ENCODE results near the gene CTDSPL. TPM values are rescaled to one million over a fixed set of nuclear protein-coding genes. Genes with fewer than 3 reads are reported as not detected.

The CTDSPL gene
- total RNA-seq, 1 experiment from 2014 or later = 14.0 TPM

GRCh38 chr3:37946531-37946889 lies 84.8 kb downstream of the CTDSPL start:
- ChIA-PET CTCF (no interaction called here), POLR2A (ENCODE audit: low non-redundant PET) (no interaction called here)
- Histone ChIP-seq H3K9me3 (ENCODE audit: low read depth, low read length, poor library complexity, severe bottlenecking) (no peaks in the 10 kb centered on the region), H3K4me1 (ENCODE audit: insufficient read depth, low read length, poor library complexity, severe bottlenecking) (peaks cover 45% of the 10 kb centered on the region), H3K27ac (ENCODE audit: low read depth, low read length, poor library complexity, severe bottlenecking) (peak overlapping the region; percentile 54), H3K27me3 (replicated peaks; ENCODE audit: insufficient read depth, low read depth, low read length, poor library complexity) (no peaks in the 10 kb centered on the region), H3K4me3 (ENCODE audit: low read depth, low read length, poor library complexity, severe bottlenecking) (no peak overlapping the region), H3K36me3 (ENCODE audit: insufficient read depth, low read length, poor library complexity, severe bottlenecking) (no peaks in the 10 kb centered on the region)
- TF ChIP-seq, protein P1, sequence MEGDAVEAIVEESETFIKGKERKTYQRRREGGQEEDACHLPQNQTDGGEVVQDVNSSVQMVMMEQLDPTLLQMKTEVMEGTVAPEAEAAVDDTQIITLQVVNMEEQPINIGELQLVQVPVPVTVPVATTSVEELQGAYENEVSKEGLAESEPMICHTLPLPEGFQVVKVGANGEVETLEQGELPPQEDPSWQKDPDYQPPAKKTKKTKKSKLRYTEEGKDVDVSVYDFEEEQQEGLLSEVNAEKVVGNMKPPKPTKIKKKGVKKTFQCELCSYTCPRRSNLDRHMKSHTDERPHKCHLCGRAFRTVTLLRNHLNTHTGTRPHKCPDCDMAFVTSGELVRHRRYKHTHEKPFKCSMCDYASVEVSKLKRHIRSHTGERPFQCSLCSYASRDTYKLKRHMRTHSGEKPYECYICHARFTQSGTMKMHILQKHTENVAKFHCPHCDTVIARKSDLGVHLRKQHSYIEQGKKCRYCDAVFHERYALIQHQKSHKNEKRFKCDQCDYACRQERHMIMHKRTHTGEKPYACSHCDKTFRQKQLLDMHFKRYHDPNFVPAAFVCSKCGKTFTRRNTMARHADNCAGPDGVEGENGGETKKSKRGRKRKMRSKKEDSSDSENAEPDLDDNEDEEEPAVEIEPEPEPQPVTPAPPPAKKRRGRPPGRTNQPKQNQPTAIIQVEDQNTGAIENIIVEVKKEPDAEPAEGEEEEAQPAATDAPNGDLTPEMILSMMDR (conservative IDR thresholded peaks at IDR 0.05; ENCODE audit: low read depth, low read length) = no peak
- no peak for TF ChIP-seq EZH2 (IDR thresholded peaks at IDR 0.05; ENCODE audit: borderline replicate concordance, low read depth, low read length, poor library complexity, severe bottlenecking)
- no peak for DNase-seq (ENCODE audit: low spot score)
- intact Hi-C loops (cut with micrococcal nuclease; ENCODE audit: unreplicated experiment) = no loop called here
- no TSS peak for BruUV-seq (replicated peaks)

DNA sequence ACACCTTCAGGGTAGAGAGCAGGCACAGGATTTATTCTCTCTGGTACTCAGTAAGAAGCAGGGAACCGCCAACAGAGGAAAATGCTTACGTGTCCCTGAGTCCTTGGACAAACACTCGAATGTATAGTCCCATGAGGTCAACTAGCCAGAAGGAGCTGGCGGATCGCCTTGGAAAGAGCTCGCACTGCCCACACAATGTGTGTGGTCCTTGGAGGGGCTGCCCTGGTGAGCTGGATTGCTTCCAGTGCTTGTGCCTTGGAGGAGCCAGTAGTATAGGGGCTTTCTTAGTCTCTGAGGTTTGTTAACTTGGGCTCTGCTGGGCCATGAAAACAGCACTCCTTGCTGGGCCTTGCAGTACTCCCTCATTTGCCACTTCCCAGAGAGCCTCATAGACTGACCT lies 88.2 kb downstream of the CTDSPL start:
- no TSS peak for BruUV-seq (replicated peaks)
- TF ChIP-seq, protein P1 (conservative IDR thresholded peaks at IDR 0.05; ENCODE audit: low read depth, low read length) = no peak
- no peak for TF ChIP-seq EZH2 (IDR thresholded peaks at IDR 0.05; ENCODE audit: borderline replicate concordance, low read depth, low read length, poor library complexity, severe bottlenecking)
- ChIA-PET POLR2A (ENCODE audit: low non-redundant PET) (no interaction called here), CTCF (interaction anchor here (0.5 kb wide), 1 partner anchor 17 kb away, joined by 3 read pairs; no protein-coding TSS in a partner anchor)
- intact Hi-C loops (cut with micrococcal nuclease; ENCODE audit: unreplicated experiment) = no loop called here
- Histone ChIP-seq H3K4me3 (ENCODE audit: low read depth, low read length, poor library complexity, severe bottlenecking) (no peak overlapping the region), H3K27ac (ENCODE audit: low read depth, low read length, poor library complexity, severe bottlenecking) (no peak overlapping the region), H3K9me3 (ENCODE audit: low read depth, low read length, poor library complexity, severe bottlenecking) (no peaks in the 10 kb centered on the region), H3K27me3 (replicated peaks; ENCODE audit: insufficient read depth, low read depth, low read length, poor library complexity) (no peaks in the 10 kb centered on the region), H3K4me1 (ENCODE audit: insufficient read depth, low read length, poor library complexity, severe bottlenecking) (peaks cover 38% of the 10 kb centered on the region), H3K36me3 (ENCODE audit: insufficient read depth, low read length, poor library complexity, severe bottlenecking) (no peaks in the 10 kb centered on the region)
- no peak for DNase-seq (ENCODE audit: low spot score)

DNA sequence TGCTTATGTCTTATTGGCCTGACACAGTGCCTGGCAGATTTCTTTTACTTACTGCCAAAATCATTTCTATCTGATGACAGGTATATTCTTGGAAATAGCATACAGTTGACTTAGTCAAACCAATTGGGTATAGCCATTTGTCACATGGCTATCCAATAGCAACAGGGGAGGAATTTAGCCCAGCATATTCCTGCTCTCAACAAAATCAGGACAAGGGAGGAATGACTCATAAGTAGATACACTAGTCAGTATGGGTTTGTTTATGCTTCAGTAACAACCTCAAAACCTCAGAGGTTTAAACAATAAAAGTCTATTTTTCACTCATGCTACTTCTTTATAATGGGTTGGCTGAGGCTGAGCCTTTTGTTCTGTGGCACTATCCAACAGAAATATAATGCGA lies 90.9 kb downstream of the CTDSPL start:
- ChIA-PET POLR2A (ENCODE audit: low non-redundant PET) (no interaction called here), CTCF (no interaction called here)
- intact Hi-C loops (cut with micrococcal nuclease; ENCODE audit: unreplicated experiment) = no loop called here
- Histone ChIP-seq H3K27me3 (replicated peaks; ENCODE audit: insufficient read depth, low read depth, low read length, poor library complexity) (no peaks in the 10 kb centered on the region), H3K27ac (ENCODE audit: low read depth, low read length, poor library complexity, severe bottlenecking) (no peak overlapping the region), H3K4me1 (ENCODE audit: insufficient read depth, low read length, poor library complexity, severe bottlenecking) (peaks cover 40% of the 10 kb centered on the region), H3K9me3 (ENCODE audit: low read depth, low read length, poor library complexity, severe bottlenecking) (no peaks in the 10 kb centered on the region), H3K36me3 (ENCODE audit: insufficient read depth, low read length, poor library complexity, severe bottlenecking) (no peaks in the 10 kb centered on the region), H3K4me3 (ENCODE audit: low read depth, low read length, poor library complexity, severe bottlenecking) (no peak overlapping the region)
- no TSS peak for BruUV-seq (replicated peaks)
- TF ChIP-seq EZH2 (IDR thresholded peaks at IDR 0.05; ENCODE audit: borderline replicate concordance, low read depth, low read length, poor library complexity, severe bottlenecking) = no peak
- TF ChIP-seq, protein P1 (conservative IDR thresholded peaks at IDR 0.05; ENCODE audit: low read depth, low read length) = no peak
- no peak for DNase-seq (ENCODE audit: low spot score)

Measured in A673 (cell line).